Activated CD8-positive, alpha-beta T cell treated with anti-CD3 and anti-CD28 coated beads for 36 hours (primary cell): ENCODE results near the gene GPBP1. TPM values are rescaled to one million over a fixed set of nuclear protein-coding genes. Genes with fewer than 3 reads are reported as not detected.

ENCODE experiments used
- ATAC-seq: fragments of 200-7000 bp; cut with Tn5 transposase; one replicate; pipeline ENCODE4 v1.10.0; 2021; ENCODE audit warnings: mild to moderate bottlenecking, moderate library complexity
- CTCF ChIA-PET: fragments of 350-600 bp; sonication (Branson Sonifier 250); formaldehyde crosslinking; loops from one replicate; lab custom pipeline; 2021; ENCODE audit warnings: antibody characterized with exemption; lab: Charles Lee
- POLR2A ChIA-PET: fragments of 350-600 bp; sonication (Branson Sonifier 250); formaldehyde crosslinking; loops from one replicate; lab custom pipeline; 2021; ENCODE audit warnings: antibody characterized with exemption; lab: Charles Lee
- DNase-seq: peaks from one replicate; pipeline ENCODE4 v3.0.0-alpha.2; 2020
- H3K27ac Mint-ChIP-seq: one replicate; pipeline ENCODE4 v1.8.0; 2021; ENCODE audit warnings: mild to moderate bottlenecking, mixed read lengths
- H3K27me3 Mint-ChIP-seq: one replicate; pipeline ENCODE4 v1.8.0; 2021; ENCODE audit warnings: mixed read lengths
- H3K36me3 Mint-ChIP-seq: one replicate; pipeline ENCODE4 v1.8.0; 2021; ENCODE audit warnings: low read depth, mixed read lengths
- H3K4me1 Mint-ChIP-seq: one replicate; pipeline ENCODE4 v1.8.0; 2021; ENCODE audit warnings: low read depth, mixed read lengths
- H3K4me3 Mint-ChIP-seq: one replicate; pipeline ENCODE4 v1.8.0; 2021; ENCODE audit warnings: mild to moderate bottlenecking, moderate library complexity, mixed read lengths
- H3K9me3 Mint-ChIP-seq: one replicate; pipeline ENCODE4 v1.8.0; 2021; ENCODE audit warnings: mixed read lengths
- intact Hi-C: fragments of 100-400 bp; cut with micrococcal nuclease; formaldehyde crosslinking; loops from one replicate; pipeline ENCODE4 v1.10.0; 2022
- total RNA-seq, 2 experiments: library from RNA; stranded (reverse); gene quantifications; one replicate each; pipeline ENCODE4 v1.2.3, GENCODE V29; 2021
- TF ChIP-seq, protein P1 (sequence below): fragments of 200-600 bp; IDR thresholded peaks from one replicate; pipeline ENCODE4 v1.8.0; 2022; ENCODE audit warnings: antibody characterized with exemption, mild to moderate bottlenecking

GPBP1 gene
- total RNA-seq, 2 experiments from 2014 or later: 87.9 to 88.5 TPM

GRCh38 chr5:57259704-57260103 lies 85.8 kb downstream of the GPBP1 start:
- ATAC-seq: no peak
- Mint-ChIP-seq H3K27me3 (no peaks in the 10 kb centered on the region), H3K4me3 (no peak overlapping the region), H3K36me3 (peaks cover 47% of the 10 kb centered on the region), H3K4me1 (peaks cover 42% of the 10 kb centered on the region), H3K27ac (peak overlapping the region; percentile 51), H3K9me3 (no peaks in the 10 kb centered on the region)
- intact Hi-C loops: no loop called here
- POLR2A ChIA-PET: interaction anchor here (0.5 kb wide), 1 partner anchor 57 kb away, joined by 3 read pairs; no protein-coding TSS in a partner anchor
- TF ChIP-seq, protein P1, sequence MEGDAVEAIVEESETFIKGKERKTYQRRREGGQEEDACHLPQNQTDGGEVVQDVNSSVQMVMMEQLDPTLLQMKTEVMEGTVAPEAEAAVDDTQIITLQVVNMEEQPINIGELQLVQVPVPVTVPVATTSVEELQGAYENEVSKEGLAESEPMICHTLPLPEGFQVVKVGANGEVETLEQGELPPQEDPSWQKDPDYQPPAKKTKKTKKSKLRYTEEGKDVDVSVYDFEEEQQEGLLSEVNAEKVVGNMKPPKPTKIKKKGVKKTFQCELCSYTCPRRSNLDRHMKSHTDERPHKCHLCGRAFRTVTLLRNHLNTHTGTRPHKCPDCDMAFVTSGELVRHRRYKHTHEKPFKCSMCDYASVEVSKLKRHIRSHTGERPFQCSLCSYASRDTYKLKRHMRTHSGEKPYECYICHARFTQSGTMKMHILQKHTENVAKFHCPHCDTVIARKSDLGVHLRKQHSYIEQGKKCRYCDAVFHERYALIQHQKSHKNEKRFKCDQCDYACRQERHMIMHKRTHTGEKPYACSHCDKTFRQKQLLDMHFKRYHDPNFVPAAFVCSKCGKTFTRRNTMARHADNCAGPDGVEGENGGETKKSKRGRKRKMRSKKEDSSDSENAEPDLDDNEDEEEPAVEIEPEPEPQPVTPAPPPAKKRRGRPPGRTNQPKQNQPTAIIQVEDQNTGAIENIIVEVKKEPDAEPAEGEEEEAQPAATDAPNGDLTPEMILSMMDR: no peak
- CTCF ChIA-PET: no interaction called here
- no peak for DNase-seq

DNA sequence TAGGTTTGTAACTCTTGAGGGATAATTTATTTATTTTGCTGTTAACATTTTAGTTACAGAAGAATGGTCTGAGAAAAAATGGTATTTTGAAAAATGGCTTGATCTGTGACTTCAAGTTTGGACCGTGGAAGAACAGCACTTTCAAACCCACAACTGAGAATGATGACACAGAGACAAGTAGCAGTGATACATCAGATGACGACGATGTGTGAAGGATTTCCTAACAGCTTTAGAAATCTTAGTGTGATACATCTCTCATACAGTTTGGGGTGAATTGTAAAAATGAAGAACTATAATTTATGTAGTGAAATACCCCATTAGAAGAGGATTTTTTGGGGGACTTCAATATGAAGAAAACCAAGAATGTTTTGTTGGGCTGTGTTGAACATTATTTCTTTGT lies 88.7 kb downstream of the GPBP1 start:
- CTCF ChIA-PET: no interaction called here
- TF ChIP-seq, protein P1: no peak
- Mint-ChIP-seq H3K27me3 (no peaks in the 10 kb centered on the region), H3K36me3 (peaks cover 42% of the 10 kb centered on the region), H3K27ac (no peak overlapping the region), H3K4me1 (peaks cover 39% of the 10 kb centered on the region), H3K4me3 (no peak overlapping the region), H3K9me3 (no peaks in the 10 kb centered on the region)
- ATAC-seq (peak; percentile 60), DNase-seq (no peak)
- intact Hi-C loops: no loop called here
- POLR2A ChIA-PET: no interaction called here

GRCh38 chr5:57267805-57268204 lies 93.9 kb downstream of the GPBP1 start:
- DNase-seq (no peak), ATAC-seq (no peak)
- H3K4me3 Mint-ChIP-seq: no peak overlapping the region
- H3K9me3 Mint-ChIP-seq: no peaks in the 10 kb centered on the region
- H3K36me3 Mint-ChIP-seq: peaks cover 10% of the 10 kb centered on the region
- no peak overlapping the region for H3K27ac Mint-ChIP-seq
- no peaks in the 10 kb centered on the region for H3K4me1 Mint-ChIP-seq
- ChIA-PET CTCF (interaction anchor here (0.6 to 1.6 kb wide), 4 partner anchors 11 to 1193 kb away, joined by 3 to 4 read pairs (median 3); no protein-coding TSS in a partner anchor), POLR2A (interaction anchor here (0.7 kb wide), 1 partner anchor 38 kb away, joined by 3 read pairs; no protein-coding TSS in a partner anchor)
- intact Hi-C loops: no loop called here
- peaks cover 2% of the 10 kb centered on the region for H3K27me3 Mint-ChIP-seq
- TF ChIP-seq, protein P1: no peak

- DNase-seq (peak; percentile 52), ATAC-seq (peak; percentile 34)
- ChIA-PET CTCF (interaction anchor here (2.0 kb wide), 1 partner anchor 376 kb away, joined by 8 read pairs; no protein-coding TSS in a partner anchor), POLR2A (no interaction called here)
- TF ChIP-seq, protein P1: no peak
- Mint-ChIP-seq H3K27me3 (peaks cover 3% of the 10 kb centered on the region), H3K36me3 (no peaks in the 10 kb centered on the region), H3K4me3 (no peak overlapping the region), H3K4me1 (peaks cover 3% of the 10 kb centered on the region), H3K27ac (no peak overlapping the region), H3K9me3 (no peaks in the 10 kb centered on the region)
- intact Hi-C loops: no loop called here
Measured at GRCh38 chr5:57276353-57276752, 102.5 kb downstream of the GPBP1 start.

- Mint-ChIP-seq H3K36me3 (no peaks in the 10 kb centered on the region), H3K9me3 (no peaks in the 10 kb centered on the region), H3K27me3 (peaks cover 3% of the 10 kb centered on the region), H3K27ac (no peak overlapping the region), H3K4me1 (peaks cover 3% of the 10 kb centered on the region), H3K4me3 (no peak overlapping the region)
- intact Hi-C loops: no loop called here
- TF ChIP-seq, protein P1: peak; percentile 45
- ChIA-PET CTCF (interaction anchor here (2.0 kb wide), 1 partner anchor 377 kb away, joined by 8 read pairs; no protein-coding TSS in a partner anchor), POLR2A (no interaction called here)
- ATAC-seq: no peak
- no peak for DNase-seq
Measured at GRCh38 chr5:57277085-57277484, 103.2 kb downstream of the GPBP1 start.
